UCSD-AML1 (cell line): ENCODE measurements around the gene ATP5F1E.
"Not testable (repeated sequence)": the region's sequence is repeated elsewhere in the genome, so short reads cannot be mapped to it uniquely, and the experiment has no call there.

Experiments
- DNase-seq: peaks from one replicate; lab custom pipeline; 2025; ENCODE audit not compliant: unreplicated experiment; lab: John Stamatoyannopoulos, UW

The ATP5F1E gene

DNA sequence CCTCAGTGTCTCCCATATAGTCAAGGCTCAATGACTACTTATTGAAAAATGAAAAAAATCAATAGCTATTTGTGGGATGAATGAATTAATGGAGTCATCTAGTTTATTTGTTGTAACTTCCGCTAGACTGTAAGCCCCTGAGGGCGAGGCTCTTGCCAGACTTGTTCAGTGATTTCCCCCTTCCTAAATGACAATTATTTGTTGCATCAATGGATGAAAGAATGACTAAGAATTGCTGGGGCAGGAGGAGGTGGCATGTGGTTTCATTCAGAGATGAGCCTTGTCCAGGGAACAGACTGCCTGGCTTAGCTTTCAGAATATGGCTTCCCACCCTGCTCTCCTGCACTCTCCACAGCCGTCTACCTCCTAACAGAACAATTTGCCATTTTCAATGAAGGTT, 11.6 kb upstream of the ATP5F1E start:
- DNase-seq: no peak

DNA sequence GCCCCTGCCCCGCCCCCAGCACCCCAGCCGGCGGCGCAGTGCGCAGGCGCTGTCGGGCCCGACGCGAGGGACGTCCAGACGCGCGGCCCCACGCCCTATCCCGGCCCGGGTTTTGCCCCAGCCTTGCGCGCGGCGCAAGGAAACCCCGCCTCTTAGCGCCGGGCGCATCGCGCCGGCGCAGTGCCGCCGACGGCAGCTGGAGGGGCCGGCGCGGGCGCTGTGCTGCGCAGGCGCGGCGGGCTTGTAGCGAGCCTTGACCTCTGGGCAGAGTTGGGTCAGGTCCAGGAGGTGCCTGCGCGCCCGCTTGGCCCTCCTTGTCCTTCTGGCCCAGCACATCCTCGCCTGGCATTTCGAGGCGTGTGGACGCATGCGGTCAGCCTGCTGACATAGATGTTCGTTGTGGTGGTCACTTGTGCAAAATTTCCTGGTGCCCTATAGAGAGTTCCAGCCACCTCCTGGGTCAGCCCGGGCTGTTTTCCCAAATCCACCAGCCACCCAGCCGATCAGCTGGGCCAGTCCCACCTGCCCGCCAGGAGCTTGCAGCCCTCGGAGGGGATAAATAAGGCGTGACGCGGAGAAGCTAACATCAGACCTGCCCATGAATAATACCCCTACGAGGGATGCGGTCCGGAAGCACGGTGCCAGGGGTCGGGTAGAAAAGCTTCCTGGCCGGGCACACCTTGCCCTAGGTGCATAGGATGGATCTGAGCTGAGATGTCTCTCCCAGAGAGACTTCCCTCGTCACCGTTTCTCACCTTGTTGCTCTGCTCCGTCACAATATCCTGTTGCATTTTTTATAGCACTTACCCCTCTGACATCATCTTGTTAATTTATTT, 10.9 kb upstream of the ATP5F1E start:
- peak; percentile 97 for DNase-seq

DNA sequence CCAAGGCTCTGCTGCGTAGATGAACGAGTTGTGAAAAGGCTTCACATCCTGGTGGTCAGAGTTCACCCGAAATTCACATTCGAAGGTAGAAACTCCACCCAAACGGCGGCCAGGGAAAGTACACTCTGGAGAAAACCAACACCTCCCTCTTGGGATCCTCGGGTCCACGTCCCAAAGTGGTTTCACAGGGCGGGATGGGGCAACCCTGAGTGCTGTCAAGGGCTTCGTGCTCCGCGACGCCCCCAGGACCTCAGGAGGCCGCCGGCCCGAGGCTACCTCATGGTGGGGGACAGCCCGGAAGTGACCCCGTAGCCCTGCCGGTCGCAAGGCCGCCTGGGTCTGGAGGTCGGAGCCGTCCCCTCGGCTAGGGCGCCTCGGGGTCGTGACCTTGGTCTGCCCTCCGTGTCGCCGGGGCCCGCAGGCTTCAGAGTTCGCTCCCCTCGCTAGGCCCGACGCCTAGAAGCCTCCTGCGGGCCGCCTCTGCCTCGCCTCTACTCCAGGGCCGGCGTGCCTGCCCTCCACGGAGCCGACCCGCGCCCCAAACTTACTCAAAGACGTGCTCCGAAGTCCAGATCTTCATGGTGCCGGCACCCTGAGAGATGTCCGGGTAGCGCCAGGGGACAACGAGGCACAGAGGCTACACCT, 10.1 kb upstream of the ATP5F1E start, which contains the start of gene PRELID3B:
PRELID3B (minus strand) TSS at position 636 of the 645 bp plus-strand sequence; CDS start at position 580, 56 bp downstream.
- no peak for DNase-seq

DNA sequence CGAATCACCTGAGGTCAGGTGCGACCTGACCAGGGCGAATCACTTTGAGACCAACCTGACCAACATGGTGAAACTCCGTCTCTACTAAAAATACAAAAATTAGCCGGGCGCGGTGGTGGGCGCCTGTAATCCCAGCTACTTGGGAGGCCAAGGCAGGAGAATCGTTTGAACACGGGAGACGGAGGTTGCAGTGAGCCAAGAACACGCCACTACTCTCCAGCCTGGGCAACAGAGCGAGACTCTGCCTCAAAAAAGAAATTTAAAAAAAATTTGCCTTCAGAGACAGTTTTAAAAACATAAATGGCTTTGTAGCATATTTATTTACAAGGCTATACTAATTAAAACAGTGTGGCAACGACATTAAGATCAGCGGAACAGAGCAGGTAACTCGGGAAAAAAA, 9.4 kb upstream of the ATP5F1E start:
- not testable (repeated sequence) for DNase-seq

DNA sequence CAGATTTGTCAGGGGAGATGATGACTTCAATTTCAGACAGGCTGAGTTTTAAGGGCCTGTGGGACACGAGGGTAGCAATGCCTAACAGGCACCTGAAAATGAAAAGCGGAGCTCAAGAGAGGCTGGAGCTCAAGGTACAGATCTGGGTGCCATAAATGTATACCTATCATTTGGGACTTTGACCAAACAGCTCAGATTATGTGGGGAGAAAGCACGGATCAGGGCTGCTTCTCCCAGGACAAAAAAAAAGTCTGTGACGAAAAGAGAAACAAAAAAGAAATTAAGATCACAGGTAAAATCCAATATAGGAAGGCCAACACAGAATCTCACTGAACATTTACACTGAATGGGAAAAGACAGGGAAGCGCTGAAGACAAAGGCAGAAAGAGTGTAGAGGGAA, 8.5 kb upstream of the ATP5F1E start:
- no peak for DNase-seq

DNA sequence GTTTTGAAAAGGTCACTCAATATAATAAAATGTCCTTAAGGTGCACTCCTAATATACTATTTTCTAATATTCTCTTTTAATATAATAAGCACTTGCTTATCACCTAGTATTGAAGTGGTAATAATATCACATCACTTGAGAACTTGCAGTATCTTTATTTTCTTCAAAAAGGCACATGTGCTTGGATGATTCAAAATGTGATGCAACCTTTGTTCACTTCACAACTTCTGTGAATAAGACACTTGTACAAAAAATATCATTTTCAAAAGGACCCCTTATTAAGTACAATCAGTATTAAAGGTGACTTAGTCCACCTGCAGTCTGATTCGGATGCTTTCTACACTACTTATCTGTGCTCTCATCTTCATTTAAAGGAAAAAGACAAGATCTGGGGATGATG, 7.1 kb upstream of the ATP5F1E start:
- no peak for DNase-seq

DNA sequence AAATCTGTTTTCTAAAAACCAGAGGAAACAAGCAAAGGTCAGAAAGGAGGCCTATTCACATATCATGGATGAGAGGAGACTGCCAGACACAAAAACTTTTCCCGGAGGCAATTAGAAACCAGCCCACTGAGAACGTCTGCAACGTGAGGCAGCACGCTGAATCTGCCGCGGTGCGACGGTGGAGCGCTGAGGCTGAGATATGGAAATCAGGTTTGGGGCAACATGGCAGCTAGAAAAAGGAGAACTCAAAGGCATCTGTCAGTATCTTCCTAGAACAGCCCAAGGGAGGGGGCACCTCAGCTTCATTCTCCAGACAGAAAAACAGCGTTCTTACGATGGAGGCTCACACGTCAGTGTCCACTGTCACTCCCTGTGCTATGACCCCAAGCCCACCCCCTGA, 5.3 kb upstream of the ATP5F1E start:
- DNase-seq: no peak

DNA sequence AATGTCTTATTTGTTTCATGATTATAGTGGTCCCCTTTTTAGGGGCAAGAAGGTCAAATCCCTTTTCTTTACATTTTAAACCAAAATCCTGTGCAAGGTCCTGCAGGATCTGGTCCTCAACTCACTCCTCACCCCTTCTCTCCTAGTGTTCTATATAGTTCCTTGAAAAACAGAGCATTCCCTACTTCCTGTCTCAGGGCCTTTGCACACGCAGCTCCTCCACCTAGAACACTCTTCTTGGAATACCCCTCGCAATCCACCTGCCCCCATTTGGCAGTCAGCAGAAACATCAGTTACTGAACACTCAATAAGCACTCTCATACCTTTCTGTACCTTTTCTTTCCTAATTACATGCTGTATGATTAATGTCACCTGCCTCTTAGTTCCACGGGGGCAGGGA, 3.2 kb upstream of the ATP5F1E start:
- no peak for DNase-seq

DNA sequence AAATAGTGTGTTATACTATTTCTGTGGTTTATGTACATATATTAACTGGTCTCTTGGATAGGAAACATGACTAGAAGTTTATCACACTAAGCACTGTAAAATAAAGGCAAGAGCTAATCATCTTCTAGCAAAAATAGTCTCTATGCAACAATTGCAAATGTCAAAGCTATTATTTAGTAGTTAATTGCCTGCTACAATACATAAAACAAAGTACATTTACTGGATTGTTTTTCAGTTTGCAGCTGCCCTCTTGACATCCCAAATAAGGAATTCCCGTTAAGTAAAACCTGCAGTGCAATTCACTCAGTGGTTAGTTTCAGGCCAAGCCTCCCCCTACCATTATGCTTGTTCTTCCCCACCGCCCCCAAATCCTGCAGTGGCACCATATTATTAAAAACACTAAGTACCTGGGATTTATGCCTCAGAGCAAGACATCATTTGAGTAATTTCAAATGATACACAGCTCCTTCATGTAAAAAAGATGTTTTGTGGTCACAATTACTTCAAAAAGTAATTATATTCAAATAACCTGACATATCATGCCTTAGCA, 1.6 kb upstream of the ATP5F1E start:
- no peak for DNase-seq

DNA sequence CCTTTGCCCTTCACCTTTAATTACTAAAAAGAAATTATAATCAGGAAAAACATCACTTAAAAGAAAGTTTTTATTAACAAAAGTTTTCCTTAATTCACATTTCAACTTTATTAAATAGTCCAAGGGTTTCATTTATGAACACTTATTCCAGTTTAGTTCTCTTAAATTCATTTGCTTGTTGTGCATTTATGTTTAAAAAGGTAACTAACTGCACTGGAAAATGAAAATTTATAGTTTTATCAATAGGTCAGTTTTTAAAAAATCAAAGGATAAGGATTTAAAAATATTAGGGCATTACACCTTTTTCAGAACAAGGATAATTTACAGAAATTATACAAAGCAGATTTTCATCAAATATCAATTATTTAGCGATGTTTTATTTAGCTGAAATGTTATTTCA, 958 bp upstream of the ATP5F1E start:
- no peak for DNase-seq

DNA sequence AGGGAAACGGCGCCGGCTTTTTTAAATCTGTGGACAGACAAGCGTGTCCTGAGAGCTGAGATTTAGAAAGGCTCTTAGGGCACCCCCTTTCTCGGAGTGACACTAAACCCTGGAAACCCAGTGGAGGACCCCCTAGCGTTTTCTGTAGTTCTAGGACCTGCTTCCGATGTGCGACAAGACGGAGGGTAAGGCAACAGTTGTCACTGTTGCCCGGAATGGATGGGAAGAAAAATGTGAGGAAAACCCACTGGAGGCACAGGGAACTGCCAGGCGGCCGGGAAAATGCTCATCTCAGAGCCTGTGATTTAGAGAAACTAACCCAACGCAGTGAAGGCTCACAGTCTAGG, 551 bp upstream of the ATP5F1E start:
- no peak for DNase-seq

DNA sequence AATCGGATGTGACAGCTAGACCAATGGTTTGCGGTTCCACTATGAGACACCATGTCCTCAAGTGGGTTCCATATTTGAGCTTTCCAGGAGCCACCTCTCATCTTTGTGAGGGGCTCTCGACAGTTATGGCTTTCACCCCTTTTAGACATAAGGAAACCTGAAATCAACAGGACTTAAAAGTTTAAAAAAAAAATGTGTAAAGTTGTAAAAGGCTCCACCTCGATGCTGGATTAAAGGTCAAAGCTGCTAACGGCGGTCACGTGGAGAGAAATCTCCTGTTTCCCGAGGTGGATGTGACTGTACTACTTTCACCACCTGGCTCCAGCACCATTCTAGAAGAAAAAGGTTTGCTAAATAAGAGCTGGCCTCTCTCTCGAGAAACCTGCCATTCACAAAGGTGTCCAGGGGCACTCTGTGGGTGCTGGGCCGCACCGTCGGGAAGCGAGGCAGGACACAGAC, 542 bp downstream of the ATP5F1E start:
- no peak for DNase-seq

DNA sequence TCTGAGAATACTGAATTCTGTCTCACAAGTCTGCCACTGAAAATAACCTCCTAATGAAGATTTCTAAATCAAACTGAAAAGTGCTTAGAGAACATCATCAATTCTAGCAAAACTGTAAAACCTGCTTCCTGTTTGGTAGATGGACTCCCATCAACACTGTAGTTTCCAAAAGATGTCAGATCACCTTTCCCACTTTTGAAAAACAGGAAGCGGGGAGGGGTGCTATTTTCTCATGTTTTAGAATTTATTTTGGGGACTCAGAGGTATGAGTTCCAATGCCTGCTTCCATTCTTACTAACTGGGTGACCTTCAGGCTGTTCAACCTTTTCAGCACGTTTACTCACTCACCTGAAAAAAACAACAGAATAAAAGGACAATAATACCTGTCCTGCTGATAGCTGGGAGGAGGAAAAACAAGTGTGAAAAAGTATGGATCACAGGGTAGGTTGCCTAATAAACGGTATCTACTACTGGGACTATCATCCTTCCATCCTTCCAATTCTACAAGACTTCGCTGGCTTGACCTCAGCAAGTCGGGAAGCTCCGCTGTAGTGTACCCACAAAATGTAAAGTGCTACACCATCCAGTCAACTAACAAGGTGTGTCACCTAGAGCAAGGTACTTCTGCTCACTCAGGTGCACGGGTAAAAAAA, 1.1 kb downstream of the ATP5F1E start:
- no peak for DNase-seq

DNA sequence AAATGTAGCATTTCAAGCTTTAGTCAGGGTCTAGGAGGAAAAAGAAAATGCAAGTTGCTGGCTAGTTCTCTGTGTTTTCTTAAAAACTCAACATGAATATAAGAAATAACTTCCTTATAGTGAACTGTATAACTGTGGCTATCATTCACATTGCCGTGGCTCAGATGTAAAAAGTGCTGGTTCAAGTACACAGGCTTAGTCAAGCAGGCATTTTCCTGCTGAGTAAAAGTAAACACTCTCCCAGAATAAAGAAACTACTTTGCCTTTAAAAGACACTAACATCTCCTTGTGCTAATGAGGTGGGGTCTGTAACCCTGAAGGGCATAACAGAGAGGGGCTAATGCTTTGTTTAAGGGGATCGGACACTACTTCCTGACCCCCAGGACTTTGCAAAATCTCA, 3.3 kb downstream of the ATP5F1E start:
- DNase-seq: no peak

DNA sequence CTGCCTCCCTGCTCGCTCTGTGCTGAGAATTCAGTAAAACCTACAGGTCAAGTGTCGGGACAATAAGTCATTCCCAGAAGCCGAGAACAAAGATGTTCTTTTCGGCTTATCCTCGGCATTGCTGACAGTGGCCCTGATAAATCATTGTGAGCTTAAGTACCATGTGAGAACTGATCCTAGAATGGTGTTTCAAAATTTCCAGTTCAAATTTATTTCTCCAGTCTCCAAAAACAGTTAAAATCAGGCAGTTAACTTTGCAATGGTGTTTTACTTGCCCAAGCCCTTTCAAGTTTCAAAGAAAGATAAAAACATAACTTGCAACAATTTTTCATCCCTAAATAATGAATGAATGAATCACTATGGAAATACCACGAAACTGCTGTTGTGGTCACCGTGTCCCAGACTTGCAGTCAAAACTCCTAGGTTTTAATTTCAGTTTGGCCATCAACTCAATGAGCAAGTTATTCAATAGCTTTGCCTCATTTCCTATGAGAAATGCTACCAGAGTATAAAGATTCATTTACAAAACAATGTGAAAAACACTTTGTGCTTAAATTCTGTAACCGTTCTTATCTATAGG, 4.3 kb downstream of the ATP5F1E start:
- no peak for DNase-seq

DNA sequence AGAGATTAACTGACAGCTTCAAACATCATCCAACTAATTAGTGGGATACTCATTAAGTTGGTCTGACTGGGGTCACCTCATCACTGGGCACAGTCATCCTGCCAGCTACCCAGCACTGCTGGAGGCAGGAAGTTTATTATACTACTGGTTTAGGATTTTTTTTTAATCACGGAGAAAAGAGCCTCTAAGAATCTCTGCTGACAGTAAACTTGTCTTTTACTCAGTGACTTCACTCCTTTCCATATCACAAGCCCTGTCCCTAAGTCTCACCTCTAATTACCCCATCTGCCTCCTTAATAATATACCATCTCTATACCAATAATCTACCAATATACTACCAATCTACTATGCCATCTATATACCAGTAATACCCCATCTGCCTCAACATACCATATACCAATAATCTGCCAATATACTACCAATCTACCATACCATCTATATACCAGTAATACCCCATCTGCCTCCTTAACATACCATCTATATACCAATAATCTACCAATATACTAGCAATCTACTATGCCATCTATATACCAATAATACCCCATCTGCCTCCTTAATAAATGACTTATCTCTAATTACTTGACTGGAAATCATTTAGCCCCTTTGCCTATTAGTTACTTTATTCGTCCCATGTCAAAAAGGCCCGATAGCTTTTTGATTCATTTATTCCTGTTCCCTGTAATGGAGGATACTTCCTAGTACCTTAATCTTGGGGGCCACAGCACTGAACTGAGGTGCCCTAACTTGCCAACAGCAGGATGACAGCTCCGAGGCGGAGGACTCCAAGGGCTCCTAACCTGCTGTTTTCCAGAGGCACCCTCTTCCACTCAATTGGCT, 5.0 kb downstream of the ATP5F1E start:
- DNase-seq: no peak

DNA sequence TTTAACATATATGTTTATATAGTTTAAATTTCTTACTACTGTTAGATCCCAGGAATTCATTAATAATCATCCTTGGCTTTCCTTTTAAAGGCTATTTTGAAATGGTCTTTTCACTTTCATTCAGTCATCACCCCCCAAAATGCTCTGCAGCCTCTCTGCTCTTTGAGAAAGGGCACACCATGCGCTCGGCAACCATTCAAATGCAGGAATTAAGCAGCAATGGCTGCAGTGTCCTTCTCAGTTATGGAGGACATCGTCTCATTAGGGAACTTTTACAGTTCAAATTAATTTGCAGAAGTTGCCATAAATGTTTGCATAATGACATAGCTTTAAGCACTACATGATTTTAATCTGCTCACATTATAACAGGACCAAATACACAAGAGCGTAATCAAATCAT, 6.6 kb downstream of the ATP5F1E start:
- DNase-seq: no peak

DNA sequence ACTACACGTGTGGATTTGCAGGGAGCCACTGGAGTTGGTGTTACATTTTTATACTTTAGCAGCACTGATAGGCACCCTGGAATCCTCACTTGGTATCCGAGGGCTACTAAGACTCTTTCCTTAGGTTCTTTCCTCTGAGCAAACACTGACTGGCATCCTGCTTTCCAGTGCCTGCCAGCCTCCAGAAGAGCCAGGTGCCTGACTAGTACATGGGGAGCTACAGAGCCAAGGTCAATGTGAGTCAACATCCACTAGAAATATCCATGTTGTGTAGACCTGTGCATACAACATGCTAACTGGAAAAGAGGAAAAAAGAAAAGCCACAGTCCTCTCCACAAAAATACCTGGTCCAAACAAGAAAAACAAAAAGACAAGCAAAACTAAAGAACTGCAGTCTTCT, 7.0 kb downstream of the ATP5F1E start:
- no peak for DNase-seq

DNA sequence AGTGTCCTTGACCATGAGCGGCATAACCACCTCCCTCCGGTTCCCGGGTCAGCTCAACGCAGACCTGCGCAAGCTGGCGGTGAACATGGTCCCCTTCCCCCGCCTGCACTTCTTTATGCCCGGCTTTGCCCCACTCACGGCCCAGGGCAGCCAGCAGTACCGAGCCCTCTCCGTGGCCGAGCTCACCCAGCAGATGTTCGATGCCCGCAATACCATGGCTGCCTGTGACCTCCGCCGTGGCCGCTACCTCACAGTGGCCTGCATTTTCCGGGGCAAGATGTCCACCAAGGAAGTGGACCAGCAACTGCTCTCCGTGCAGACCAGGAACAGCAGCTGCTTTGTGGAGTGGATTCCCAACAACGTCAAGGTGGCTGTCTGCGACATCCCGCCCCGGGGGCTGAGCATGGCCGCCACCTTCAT, 8.0 kb downstream of the ATP5F1E start:
- no peak for DNase-seq

DNA sequence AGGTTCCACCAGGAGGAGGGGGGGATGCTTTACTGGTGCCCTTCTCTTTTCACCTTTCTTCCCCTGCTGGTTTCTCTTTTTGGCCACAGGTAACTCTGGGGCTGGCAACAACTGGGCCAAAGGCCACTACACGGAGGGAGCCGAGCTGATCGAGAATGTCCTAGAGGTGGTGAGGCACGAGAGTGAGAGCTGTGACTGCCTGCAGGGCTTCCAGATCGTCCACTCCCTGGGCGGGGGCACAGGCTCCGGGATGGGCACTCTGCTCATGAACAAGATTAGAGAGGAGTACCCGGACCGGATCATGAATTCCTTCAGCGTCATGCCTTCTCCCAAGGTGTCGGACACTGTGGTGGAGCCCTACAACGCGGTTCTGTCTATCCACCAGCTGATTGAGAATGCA, 8.5 kb downstream of the ATP5F1E start:
- DNase-seq: no peak

DNA sequence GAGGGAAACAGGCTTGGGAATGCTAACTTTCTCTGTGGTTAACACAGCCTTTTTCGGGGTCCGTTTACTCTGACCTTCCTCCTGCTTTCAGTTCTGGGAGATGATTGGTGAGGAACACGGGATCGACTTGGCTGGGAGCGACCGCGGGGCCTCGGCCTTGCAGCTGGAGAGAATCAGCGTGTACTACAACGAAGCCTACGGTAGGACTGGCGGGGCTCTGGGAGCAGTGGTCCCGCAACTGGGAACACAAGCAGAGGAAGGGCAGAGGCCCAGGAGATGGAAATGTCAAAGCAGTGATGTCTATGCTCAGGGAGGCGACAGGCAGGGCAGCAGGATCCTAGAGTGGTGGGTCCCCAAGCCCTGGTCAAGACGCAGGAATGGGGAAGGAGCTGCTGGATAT, 9.4 kb downstream of the ATP5F1E start:
- no peak for DNase-seq
